K562 (cell line): ENCODE measurements around the gene ZP1. TPM values are rescaled to one million over a fixed set of nuclear protein-coding genes. Genes with fewer than 3 reads are reported as not detected.
A peak's percentile ranks its signal among the peaks of the same experiment; 100 is the strongest.

Experiments used
- DPF2 ChIP-seq: fragments of 450-650 bp; IDR thresholded peaks from 2 replicates; pipeline ENCODE4 v1.6.1; 2016
- ELF4 ChIP-seq: fragments of 450-650 bp; formaldehyde crosslinking; IDR thresholded peaks from 2 replicates; pipeline ENCODE4 v1.4.0; 2022; ENCODE audit warnings: missing genetic modification characterization
- ESRRA ChIP-seq: fragments of 450-650 bp; IDR thresholded peaks from 2 replicates; pipeline ENCODE4 v1.6.1; 2014; ENCODE audit warnings: low read depth, mild to moderate bottlenecking, moderate library complexity, borderline replicate concordance
- FOXK2 ChIP-seq, 2 experiments: fragments of 450-650 bp; IDR thresholded peaks in 1 of 2; conservative IDR thresholded peaks in 1 of 2; 2 replicates each; pipeline ENCODE4 v1.6.1; 2016; ENCODE audit warnings: low read depth in 2 of 2, mild to moderate bottlenecking in 1 of 2
- HDAC2 ChIP-seq: fragments of 450-650 bp; IDR thresholded peaks from 2 replicates; pipeline ENCODE4 v1.6.1; 2016; ENCODE audit warnings: mild to moderate bottlenecking
- HDAC8 ChIP-seq: fragments of 450-650 bp; IDR thresholded peaks from 2 replicates; pipeline ENCODE4 v1.6.1; 2016; ENCODE audit warnings: mild to moderate bottlenecking, missing genetic modification characterization, moderate library complexity, missing compliant biosample characterization
- KDM4B ChIP-seq, 2 experiments: fragments of 450-650 bp in 1 of 2; sonication (generic) in 1 of 2; IDR thresholded peaks; 2 replicates each; pipeline ENCODE4 v1.6.1; 2016 to 2017; ENCODE audit warnings: borderline replicate concordance in 2 of 2, antibody characterized with exemption in 1 of 2, low read depth in 1 of 2, mild to moderate bottlenecking in 1 of 2
- MXI1 ChIP-seq: IDR thresholded peaks from 2 replicates; pipeline ENCODE4 v1.6.1; 2011; ENCODE audit warnings: low read depth, mild to moderate bottlenecking, improper control_type of control experiment, low read length
- POLR2AphosphoS5 ChIP-seq: IDR thresholded peaks from 2 replicates; pipeline ENCODE4 v1.6.1; 2011; ENCODE audit warnings: mild to moderate bottlenecking, low read depth, low read length, moderate library complexity; ENCODE audit not compliant: control insufficient read depth, insufficient read depth
- SIN3B ChIP-seq: fragments of 450-650 bp; IDR thresholded peaks from 2 replicates; pipeline ENCODE4 v1.6.1; 2017; ENCODE audit warnings: low read depth, mild to moderate bottlenecking, moderate library complexity
- SLC30A9 ChIP-seq: fragments of 250-450 bp; sonication (Bioruptor Pico); IDR thresholded peaks from 2 replicates; pipeline ENCODE4 v1.8.0; 2022; ENCODE audit warnings: mild to moderate bottlenecking, moderate library complexity
- SRSF3 ChIP-seq: fragments of 200-400 bp; formaldehyde crosslinking; IDR thresholded peaks from 2 replicates; pipeline ENCODE4 v1.6.1; 2016; ENCODE audit warnings: mild to moderate bottlenecking, low read length, moderate library complexity; ENCODE audit not compliant: insufficient read depth
- TAF7 ChIP-seq: fragments of 450-650 bp; IDR thresholded peaks from 2 replicates; pipeline ENCODE4 v1.6.1; 2016; ENCODE audit warnings: missing genetic modification characterization, missing compliant biosample characterization
- TCF3 ChIP-seq: sonication (generic); formaldehyde crosslinking; IDR thresholded peaks from 2 replicates; pipeline ENCODE4 v1.4.0; 2020; ENCODE audit warnings: mild to moderate bottlenecking, missing genetic modification reagents
- ZNF589 ChIP-seq: fragments of 200-800 bp; sonication (Bioruptor generic); IDR thresholded peaks from 2 replicates; pipeline ENCODE4 v1.6.1; 2016; ENCODE audit warnings: low read depth, missing genetic modification characterization, missing compliant biosample characterization
- polyA plus RNA-seq, 8 experiments: library from polyadenylated mRNA; depleted of rRNA in 4 of 8; stranded (reverse) in 5 of 8; unstranded in 3 of 8; fragments of >200 nt; fragmentation: Nextera tagmentation in 2 of 8; fragmentation: Illumina TruSeq in 1 of 8; extraction: Ambion mirVana in 2 of 8; extraction: Trizol in 1 of 8; gene quantifications; 2 replicates each; pipeline versions ENCODE4 v1.2.1 to v1.2.3, GENCODE V29; 2011 to 2014; ENCODE audit warnings: inconsistent platforms in 1 of 8, missing spikeins in 1 of 8
- total RNA-seq, 7 experiments: library from RNA; depleted of rRNA in 6 of 7; stranded (reverse); fragments of >200 nt in 6 of 7; fragmentation: Illumina TruSeq in 2 of 7; extraction: Trizol in 2 of 7; gene quantifications; 2 replicates each; pipeline versions ENCODE4 v1.2.1 to v1.2.3, GENCODE V29; 2011 to 2021; ENCODE audit warnings: low replicate concordance in 1 of 7
- TF ChIP-seq, protein P1 (sequence below), 2 experiments: IDR thresholded peaks in 1 of 2; conservative IDR thresholded peaks in 1 of 2; 2 replicates each; pipeline ENCODE4 v1.6.1; 2016; ENCODE audit warnings: low read depth in 2 of 2, mild to moderate bottlenecking in 1 of 2, missing compliant biosample characterization in 1 of 2, missing genetic modification characterization in 1 of 2, moderate library complexity in 1 of 2
- TF ChIP-seq, protein P2 (sequence below): sonication (generic); formaldehyde crosslinking; IDR thresholded peaks from 2 replicates; pipeline ENCODE4 v1.8.0; 2022; ENCODE audit warnings: mild to moderate bottlenecking, missing genetic modification reagents, borderline replicate concordance
- TF ChIP-seq, protein P3 (sequence below), 2 experiments: fragments of 450-650 bp in 1 of 2; sonication (generic) in 1 of 2; formaldehyde crosslinking; conservative IDR thresholded peaks; 2 replicates each; pipeline versions ENCODE4 v1.4.0 to v1.8.1; 2020 to 2022; ENCODE audit warnings: mild to moderate bottlenecking in 1 of 2, missing genetic modification reagents in 1 of 2
- TF ChIP-seq, protein P4 (sequence below): sonication (generic); formaldehyde crosslinking; IDR thresholded peaks from 2 replicates; pipeline ENCODE4 v1.8.0; 2022; ENCODE audit warnings: missing genetic modification reagents, mild to moderate bottlenecking, borderline replicate concordance

The ZP1 gene
- total and polyA plus RNA-seq, 9 of the 15 experiments (the other 6 are each of a cell fraction or from before 2014, with no cell fraction given), result 0.11 to 0.15 TPM; not detected in 7

DNA sequence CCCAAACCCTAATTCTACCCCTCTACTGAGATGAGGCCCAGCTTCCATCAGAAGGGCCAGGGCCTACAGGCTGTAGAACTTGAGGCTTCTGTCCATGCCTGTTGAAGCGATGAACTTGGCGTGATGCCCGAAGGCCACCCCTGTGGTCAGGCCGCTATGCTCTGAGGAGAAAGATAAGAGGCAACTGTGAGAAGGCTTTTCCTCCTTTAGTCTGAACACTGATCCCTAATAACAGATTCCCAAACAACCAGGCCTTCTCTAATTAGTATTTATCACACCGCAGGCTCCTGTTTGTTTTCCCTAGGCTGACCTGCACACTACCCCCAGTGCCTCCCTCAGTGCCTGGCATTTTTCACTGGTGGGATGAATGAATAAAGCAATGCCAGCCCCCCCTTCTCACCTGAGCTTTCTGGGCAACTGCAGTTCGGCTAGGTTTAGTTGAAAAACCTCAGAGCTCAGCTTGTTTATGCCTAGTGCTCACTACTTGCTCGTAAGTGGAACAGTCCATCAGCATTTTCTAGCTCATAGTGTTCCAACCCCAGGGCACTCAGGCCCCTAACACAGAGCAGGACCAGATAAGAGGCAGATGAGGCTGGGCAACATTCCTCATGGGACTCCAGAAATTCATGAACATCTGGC, 23.9 kb downstream of the ZP1 start (continued):
- TF ChIP-seq DPF2, result peak; percentile 85
- peak; percentile 47; the same call in 1 of the 2 replicates for TF ChIP-seq HDAC2
- 0 out of 4 replicates have a peak, but pooled peaks have one; percentile 21 to 25 for TF ChIP-seq FOXK2 (conservative IDR thresholded peaks at IDR 0.05 in 1 of 2, IDR thresholded peaks at IDR 0.05 in 1 of 2; ENCODE audit: low read depth in 2 of 2)
- TF ChIP-seq TAF7 (tag), result no peak
- TF ChIP-seq, protein P1, sequence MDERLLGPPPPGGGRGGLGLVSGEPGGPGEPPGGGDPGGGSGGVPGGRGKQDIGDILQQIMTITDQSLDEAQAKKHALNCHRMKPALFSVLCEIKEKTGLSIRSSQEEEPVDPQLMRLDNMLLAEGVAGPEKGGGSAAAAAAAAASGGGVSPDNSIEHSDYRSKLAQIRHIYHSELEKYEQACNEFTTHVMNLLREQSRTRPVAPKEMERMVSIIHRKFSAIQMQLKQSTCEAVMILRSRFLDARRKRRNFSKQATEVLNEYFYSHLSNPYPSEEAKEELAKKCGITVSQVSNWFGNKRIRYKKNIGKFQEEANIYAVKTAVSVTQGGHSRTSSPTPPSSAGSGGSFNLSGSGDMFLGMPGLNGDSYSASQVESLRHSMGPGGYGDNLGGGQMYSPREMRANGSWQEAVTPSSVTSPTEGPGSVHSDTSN (CRISPR knock-in tag; IDR thresholded peaks at IDR 0.05; ENCODE audit: low read depth), result no peak
- TF ChIP-seq, protein P1 (tag; conservative IDR thresholded peaks at IDR 0.05; ENCODE audit: low read depth), result no peak
- no peak for TF ChIP-seq ELF4 (CRISPR knock-in tag)
- TF ChIP-seq, protein P2, sequence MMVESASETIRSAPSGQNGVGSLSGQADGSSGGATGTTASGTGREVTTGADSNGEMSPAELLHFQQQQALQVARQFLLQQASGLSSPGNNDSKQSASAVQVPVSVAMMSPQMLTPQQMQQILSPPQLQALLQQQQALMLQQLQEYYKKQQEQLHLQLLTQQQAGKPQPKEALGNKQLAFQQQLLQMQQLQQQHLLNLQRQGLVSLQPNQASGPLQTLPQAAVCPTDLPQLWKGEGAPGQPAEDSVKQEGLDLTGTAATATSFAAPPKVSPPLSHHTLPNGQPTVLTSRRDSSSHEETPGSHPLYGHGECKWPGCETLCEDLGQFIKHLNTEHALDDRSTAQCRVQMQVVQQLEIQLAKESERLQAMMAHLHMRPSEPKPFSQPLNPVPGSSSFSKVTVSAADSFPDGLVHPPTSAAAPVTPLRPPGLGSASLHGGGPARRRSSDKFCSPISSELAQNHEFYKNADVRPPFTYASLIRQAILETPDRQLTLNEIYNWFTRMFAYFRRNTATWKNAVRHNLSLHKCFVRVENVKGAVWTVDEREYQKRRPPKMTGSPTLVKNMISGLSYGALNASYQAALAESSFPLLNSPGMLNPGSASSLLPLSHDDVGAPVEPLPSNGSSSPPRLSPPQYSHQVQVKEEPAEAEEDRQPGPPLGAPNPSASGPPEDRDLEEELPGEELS, result no peak
- peak; percentile 78; the same call in 1 of the 2 replicates for TF ChIP-seq POLR2AphosphoS5
- no peak for TF ChIP-seq SIN3B
- no peak for TF ChIP-seq KDM4B (IDR thresholded peaks at IDR 0.05; ENCODE audit: borderline replicate concordance in 2 of 2, low read depth in 1 of 2)
- TF ChIP-seq, protein P3, sequence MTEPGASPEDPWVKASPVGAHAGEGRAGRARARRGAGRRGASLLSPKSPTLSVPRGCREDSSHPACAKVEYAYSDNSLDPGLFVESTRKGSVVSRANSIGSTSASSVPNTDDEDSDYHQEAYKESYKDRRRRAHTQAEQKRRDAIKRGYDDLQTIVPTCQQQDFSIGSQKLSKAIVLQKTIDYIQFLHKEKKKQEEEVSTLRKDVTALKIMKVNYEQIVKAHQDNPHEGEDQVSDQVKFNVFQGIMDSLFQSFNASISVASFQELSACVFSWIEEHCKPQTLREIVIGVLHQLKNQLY (CRISPR knock-in tag; conservative IDR thresholded peaks at IDR 0.05), result no peak
- TF ChIP-seq ZNF589, result 0 out of 2 replicates have a peak, but pooled peaks have one; percentile 44
- TF ChIP-seq HDAC8 (tag), result no peak
- no peak for TF ChIP-seq MXI1
- peak; percentile 83; the same call in 1 of the 2 replicates for TF ChIP-seq ESRRA
- no peak for TF ChIP-seq SRSF3
- TF ChIP-seq, protein P4, sequence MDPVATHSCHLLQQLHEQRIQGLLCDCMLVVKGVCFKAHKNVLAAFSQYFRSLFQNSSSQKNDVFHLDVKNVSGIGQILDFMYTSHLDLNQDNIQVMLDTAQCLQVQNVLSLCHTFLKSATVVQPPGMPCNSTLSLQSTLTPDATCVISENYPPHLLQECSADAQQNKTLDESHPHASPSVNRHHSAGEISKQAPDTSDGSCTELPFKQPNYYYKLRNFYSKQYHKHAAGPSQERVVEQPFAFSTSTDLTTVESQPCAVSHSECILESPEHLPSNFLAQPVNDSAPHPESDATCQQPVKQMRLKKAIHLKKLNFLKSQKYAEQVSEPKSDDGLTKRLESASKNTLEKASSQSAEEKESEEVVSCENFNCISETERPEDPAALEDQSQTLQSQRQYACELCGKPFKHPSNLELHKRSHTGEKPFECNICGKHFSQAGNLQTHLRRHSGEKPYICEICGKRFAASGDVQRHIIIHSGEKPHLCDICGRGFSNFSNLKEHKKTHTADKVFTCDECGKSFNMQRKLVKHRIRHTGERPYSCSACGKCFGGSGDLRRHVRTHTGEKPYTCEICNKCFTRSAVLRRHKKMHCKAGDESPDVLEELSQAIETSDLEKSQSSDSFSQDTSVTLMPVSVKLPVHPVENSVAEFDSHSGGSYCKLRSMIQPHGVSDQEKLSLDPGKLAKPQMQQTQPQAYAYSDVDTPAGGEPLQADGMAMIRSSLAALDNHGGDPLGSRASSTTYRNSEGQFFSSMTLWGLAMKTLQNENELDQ (CRISPR knock-in tag), result no peak
- peak; percentile 89 for TF ChIP-seq TCF3 (CRISPR knock-in tag)
- no peak for TF ChIP-seq SLC30A9 (CRISPR knock-in tag)
